ENCODE data around the gene AP1S3.

The AP1S3 gene

GRCh38 chr2:223721746-223722145, 115.6 kb downstream of the AP1S3 start:
- no peak for DNase-seq

GRCh38 chr2:223720367-223720766, 117.0 kb downstream of the AP1S3 start:
- DNase-seq, result no peak

DNA sequence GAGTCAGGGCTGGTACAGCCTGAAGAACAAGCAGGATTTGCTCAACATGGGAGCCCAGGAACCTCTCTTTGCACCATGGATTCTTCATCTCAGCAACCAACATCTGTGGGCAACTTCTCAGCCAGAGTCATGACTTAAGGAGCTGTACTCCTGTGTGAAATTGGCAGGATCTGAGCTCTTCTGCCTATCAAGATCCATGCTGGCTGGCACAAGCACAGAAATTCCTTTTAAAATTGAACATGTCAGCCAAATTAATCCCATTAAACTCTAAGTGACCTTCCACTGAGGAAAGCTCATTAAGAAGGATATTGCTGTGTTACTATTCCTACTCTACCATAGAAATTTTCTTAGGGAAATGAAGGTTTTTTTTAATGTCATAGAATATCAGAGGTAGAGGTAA, 124.7 kb downstream of the AP1S3 start:
- DNase-seq, result no peak

DNA sequence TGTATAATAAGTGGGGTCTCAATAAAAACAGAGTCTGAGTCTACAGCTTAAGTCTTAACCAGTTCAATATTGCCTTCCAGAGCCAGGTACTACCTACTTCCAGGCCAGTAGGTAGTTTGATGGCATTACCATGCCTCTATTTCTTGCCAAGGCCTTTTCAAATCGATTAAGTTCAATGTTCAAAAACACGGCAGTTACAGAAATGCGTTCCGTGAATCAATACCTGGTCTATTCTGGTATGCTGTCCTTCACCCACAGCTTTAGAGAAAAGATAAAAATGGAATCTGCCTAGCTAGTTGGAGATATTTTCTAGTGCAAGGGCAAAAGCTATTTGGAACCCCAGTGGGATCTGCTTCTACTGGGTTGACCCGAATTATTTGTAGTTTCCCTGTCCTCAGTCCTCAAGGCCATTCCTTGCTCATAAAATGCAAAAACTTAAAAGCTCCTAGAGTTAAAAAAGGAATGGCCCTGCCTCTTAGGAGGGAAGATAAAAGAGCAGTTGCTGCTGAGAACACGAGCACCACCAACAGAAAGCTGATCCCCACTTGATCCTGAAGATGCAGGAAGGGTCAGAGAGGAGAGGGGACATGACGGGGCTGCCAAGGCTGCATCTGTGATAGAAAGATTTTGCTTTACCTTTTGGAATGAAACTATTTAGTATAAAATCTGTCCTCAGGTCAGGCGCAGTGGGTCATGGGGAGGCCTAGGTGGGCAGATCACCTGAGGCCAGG, 125.6 kb downstream of the AP1S3 start:
- DNase-seq, result no peak
